Measurements from ENCODE around the gene RPN2.
"Not testable (repeated sequence)": the region's sequence is repeated elsewhere in the genome, so short reads cannot be mapped to it uniquely, and the experiment has no call there.

Gene RPN2

DNA sequence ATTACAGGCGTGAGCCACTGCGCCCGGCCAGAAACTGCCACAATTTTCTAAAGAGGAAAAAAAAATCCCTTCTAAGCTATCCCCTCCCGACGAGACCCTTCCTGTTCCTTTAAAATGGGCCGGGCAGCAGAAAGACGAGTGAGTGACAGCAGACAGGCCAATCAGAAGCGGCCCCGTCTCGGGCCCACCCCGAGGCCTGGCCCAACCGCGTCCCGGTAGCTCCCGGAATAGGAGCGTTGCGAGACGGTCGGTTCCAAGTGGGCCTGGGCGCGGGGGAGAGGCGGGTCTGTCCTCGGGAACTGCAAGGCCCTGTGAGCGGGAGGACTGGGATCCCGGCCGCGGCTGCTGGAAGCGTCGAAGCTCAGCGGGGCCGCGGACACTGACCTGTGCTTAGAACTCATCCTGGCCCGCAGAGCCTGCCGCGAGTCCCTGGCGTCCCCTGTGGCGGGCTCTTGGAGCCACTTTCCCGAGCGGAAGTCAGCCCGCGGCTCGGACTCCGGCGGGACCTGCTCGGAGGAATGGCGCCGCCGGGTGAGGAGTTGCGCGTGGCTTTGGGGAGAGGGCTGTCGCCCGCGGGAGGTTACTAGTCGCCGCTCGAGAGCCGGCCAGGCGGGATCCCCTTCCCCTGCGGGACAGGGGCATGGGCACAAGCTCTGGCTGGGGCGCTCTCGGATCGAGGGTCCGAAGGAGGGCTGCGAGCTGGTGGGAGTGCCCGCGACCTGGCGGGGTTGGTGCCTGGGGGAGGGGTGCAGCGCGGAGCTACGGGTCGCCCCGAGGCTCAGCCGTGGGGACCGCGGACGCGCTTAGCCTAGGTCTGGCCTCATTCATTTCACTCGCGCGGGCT, at the start of gene RPN2, which contains the start of gene MROH8:
Gene RPN2 (plus strand): TSS at position 492 of the 844 bp plus-strand sequence. CDS start 27 bp downstream, at position 519.
Gene MROH8 (minus strand): TSS at position 710 of the 844 bp plus-strand sequence.
- H3K9ac ChIP-seq (ENCODE audit: low read depth, low read length): peak within 1 kb of the TSS; percentile 72
- peaks cover 6% of the 10 kb centered on the region; the same call in 1 of the 2 replicates for H3K4me1 ChIP-seq (ENCODE audit: insufficient read depth, low read length)
- H3K9me3 ChIP-seq (ENCODE audit: control insufficient read depth, insufficient read depth, low read length): no peaks in the 10 kb centered on the region
- H3K36me3 ChIP-seq (ENCODE audit: insufficient read depth, low read length): peaks cover 4% of the 10 kb centered on the region

DNA sequence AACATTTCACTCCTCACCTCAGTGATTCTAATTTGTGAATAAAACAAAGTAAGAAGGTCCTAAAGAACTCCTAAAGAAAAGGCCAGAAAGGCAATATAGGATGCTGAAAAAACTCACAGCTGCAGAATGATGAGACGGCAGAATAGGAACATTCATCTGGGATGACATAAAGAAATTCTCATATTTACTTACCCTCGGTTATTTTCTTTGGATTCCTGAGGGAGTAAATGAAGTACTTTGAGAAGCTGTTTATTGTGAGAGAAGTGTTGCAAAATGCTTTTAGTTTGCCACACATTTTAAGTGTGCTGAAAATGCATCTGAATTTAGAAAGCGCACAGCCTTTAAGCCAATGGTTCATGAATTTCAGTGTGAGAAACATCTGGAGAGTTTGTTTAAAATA, 47.6 kb upstream of the RPN2 start:
- Histone ChIP-seq H3K36me3 (ENCODE audit: insufficient read depth, low read length) (no peaks in the 10 kb centered on the region), H3K4me1 (ENCODE audit: insufficient read depth, low read length) (no peaks in the 10 kb centered on the region), H3K9me3 (ENCODE audit: control insufficient read depth, insufficient read depth, low read length) (no peaks in the 10 kb centered on the region), H3K9ac (ENCODE audit: low read depth, low read length) (no peak overlapping the region)

DNA sequence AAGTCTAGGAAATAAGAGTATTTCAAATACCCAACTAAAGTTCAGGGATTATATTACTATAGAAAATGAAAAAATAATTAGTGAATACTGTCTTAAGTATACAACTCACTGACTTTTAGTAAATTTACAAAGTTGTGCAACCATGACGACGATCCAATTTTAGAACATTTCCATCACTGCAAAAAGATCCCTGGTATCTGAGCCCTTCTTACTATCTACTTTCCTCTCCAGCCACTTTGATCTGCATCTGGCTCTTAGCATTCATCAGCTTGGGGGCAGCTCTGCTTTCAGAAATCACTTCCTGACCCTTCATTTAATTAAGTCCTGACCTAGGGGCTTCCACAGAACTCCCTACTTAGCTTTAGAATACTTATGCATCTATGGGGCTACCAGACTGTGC, 45.2 kb upstream of the RPN2 start:
- H3K9me3 ChIP-seq (ENCODE audit: control insufficient read depth, insufficient read depth, low read length): no peaks in the 10 kb centered on the region
- no peaks in the 10 kb centered on the region for H3K4me1 ChIP-seq (ENCODE audit: insufficient read depth, low read length)
- H3K36me3 ChIP-seq (ENCODE audit: insufficient read depth, low read length): no peaks in the 10 kb centered on the region
- H3K9ac ChIP-seq (ENCODE audit: low read depth, low read length): no peak overlapping the region

DNA sequence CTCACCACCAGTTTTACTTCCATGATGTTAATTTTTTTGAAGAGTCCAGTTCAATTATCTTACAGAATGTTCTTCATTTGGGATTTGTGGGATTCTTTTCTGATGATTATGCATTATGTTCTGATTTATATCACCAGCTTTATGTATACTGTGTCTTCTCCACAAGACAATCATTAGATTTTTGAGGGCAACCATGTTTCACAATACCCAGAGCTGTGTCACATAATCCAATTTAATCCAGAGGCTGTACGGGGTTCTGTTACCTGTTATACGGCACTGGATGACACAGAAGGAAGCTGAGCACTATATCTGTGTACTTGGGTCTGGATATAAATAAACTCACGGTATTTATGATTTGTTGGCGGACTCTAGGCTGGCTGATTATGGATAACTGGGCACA, 41.6 kb upstream of the RPN2 start:
- H3K9me3 ChIP-seq (ENCODE audit: control insufficient read depth, insufficient read depth, low read length): no peaks in the 10 kb centered on the region
- no peaks in the 10 kb centered on the region for H3K36me3 ChIP-seq (ENCODE audit: insufficient read depth, low read length)
- no peak overlapping the region for H3K9ac ChIP-seq (ENCODE audit: low read depth, low read length)
- H3K4me1 ChIP-seq (ENCODE audit: insufficient read depth, low read length): no peaks in the 10 kb centered on the region

DNA sequence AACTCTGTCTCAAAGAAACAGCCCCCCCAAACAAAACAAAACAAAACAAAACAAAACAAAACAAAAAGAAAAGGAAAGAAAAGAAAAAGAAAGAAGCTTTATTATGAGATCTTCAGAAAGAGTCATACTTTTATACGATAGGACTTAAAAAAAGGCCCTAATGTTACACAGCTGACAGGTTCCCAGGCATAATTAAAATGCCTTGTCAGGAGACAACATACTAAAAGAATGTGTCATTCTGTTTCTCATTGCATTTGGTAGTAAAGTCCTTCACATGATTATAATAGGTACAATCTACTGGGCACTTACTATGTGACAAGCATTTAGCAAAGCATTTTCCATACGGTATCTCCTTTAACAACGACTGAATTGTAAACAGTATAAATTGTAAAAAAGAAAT, 36.4 kb upstream of the RPN2 start:
- no peaks in the 10 kb centered on the region for H3K4me1 ChIP-seq (ENCODE audit: insufficient read depth, low read length)
- H3K9ac ChIP-seq (ENCODE audit: low read depth, low read length): no peak overlapping the region
- H3K36me3 ChIP-seq (ENCODE audit: insufficient read depth, low read length): no peaks in the 10 kb centered on the region
- H3K9me3 ChIP-seq (ENCODE audit: control insufficient read depth, insufficient read depth, low read length): no peaks in the 10 kb centered on the region

DNA sequence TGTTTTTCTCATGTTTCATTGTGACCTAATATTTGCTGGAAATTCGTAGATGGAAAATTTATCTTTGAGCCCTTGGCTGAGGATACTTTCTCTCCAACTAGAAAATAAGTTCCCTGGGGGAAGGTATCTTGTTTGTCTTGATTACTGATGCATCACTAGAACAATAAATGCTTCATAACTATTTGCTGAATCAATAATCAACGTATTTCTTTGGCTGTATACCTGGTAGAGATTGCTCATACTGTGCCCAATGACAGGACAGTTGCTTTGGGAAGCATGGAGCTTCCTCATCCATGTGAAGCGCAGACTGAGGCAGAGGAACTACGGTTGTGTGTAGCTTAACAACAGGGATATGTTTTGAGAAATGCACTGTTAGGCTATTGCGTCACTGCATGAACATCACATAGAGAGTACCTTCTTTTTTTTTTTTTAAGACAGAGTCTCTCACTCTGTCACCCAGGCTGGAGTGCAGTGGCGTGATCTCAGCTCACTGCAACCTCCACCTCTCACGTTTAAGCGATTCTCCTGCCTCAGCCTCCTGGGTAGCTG, 34.2 kb upstream of the RPN2 start:
- no peaks in the 10 kb centered on the region for H3K9me3 ChIP-seq (ENCODE audit: control insufficient read depth, insufficient read depth, low read length)
- no peaks in the 10 kb centered on the region for H3K4me1 ChIP-seq (ENCODE audit: insufficient read depth, low read length)
- H3K36me3 ChIP-seq (ENCODE audit: insufficient read depth, low read length): no peaks in the 10 kb centered on the region
- no peak overlapping the region for H3K9ac ChIP-seq (ENCODE audit: low read depth, low read length)

DNA sequence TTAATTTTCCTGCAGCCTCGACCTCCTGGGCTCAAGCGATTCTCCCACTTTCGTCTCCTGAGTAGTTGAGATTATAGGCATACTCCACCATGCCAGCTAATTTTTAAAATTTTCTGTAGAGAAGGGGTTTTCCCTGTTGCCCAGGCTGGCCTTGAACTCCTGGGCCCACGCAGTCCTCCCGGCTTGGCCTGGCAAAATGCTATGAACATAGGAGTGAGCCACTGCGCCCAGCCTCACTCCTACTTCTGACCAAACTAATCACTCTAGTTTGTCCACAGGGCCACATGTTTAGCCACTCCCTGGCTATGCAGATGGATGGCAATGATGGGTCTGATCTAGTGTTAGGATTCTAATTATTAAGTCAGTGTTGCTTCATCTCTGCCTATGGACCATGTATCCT, 31.9 kb upstream of the RPN2 start:
- Histone ChIP-seq H3K4me1 (ENCODE audit: insufficient read depth, low read length) (no peaks in the 10 kb centered on the region), H3K9ac (ENCODE audit: low read depth, low read length) (no peak overlapping the region), H3K9me3 (ENCODE audit: control insufficient read depth, insufficient read depth, low read length) (peaks cover 2% of the 10 kb centered on the region; the same call in 1 of the 2 replicates), H3K36me3 (ENCODE audit: insufficient read depth, low read length) (no peaks in the 10 kb centered on the region)

DNA sequence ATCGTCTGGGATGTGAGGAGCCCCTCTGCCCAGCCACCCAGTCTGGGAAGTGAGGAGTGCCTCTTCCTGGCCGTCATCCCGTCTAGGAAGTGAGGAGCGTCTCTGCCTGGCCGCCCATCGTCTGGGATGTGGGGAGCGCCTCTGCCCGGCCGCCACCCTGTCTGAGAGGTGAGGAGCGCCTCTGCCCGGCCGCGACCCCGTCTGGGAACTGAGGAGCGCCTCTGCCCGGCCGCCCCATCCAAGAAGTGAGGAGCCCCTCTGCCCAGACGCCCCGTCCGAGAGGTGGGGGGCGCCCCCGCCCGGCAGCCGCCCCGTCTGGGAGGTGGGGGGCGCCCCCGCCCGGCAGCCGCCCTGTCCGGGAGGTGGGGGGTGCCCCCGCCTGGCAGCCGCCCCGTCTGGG, 28.3 kb upstream of the RPN2 start:
- H3K4me1 ChIP-seq (ENCODE audit: insufficient read depth, low read length); H3K36me3 ChIP-seq (ENCODE audit: insufficient read depth, low read length); H3K9ac ChIP-seq (ENCODE audit: low read depth, low read length); H3K9me3 ChIP-seq (ENCODE audit: control insufficient read depth, insufficient read depth, low read length): not testable (repeated sequence)

DNA sequence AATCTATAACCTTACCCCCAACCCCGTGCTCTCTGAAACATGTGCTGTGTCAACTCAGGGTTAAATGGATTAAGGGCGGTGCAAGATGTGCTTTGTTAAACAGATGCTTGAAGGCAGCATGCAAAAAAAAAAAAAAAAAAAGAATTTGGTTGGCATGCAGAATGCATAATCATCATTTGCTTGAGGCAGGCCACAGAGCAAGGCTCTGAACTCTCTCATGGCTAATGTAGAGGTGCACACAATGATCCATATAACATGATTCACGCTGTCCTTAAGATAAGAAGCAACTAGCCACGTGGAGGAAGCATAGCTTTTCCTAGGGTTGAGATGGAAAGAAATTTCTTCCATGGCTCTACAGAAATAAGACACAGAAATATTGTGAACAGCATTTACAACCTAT, 27.6 kb upstream of the RPN2 start:
- Histone ChIP-seq H3K36me3 (ENCODE audit: insufficient read depth, low read length) (no peaks in the 10 kb centered on the region), H3K4me1 (ENCODE audit: insufficient read depth, low read length) (no peaks in the 10 kb centered on the region), H3K9me3 (ENCODE audit: control insufficient read depth, insufficient read depth, low read length) (peaks cover 4% of the 10 kb centered on the region; the same call in 1 of the 2 replicates), H3K9ac (ENCODE audit: low read depth, low read length) (no peak overlapping the region)

DNA sequence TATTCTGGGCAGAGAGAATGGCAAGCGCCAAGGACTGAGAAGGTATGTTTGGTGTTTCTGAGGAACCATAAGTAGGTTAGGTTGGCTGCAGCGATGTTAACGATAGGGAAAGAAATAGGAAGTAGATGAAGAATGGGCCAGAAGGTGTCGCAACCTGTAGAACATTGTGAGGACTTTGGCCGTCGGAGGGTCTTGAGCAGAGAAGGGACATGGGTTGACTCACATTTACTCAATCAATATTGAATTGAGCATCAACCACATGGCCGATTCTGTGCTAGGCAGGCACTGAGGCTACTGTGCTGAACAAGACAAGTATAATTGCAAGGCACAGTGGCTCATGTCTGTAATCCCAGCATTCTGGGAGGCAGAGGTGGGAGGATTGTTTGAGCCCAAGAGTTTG, 26.8 kb upstream of the RPN2 start:
- peaks cover 4% of the 10 kb centered on the region; the same call in 1 of the 2 replicates for H3K9me3 ChIP-seq (ENCODE audit: control insufficient read depth, insufficient read depth, low read length)
- H3K9ac ChIP-seq (ENCODE audit: low read depth, low read length): no peak overlapping the region
- H3K4me1 ChIP-seq (ENCODE audit: insufficient read depth, low read length): no peaks in the 10 kb centered on the region
- no peaks in the 10 kb centered on the region for H3K36me3 ChIP-seq (ENCODE audit: insufficient read depth, low read length)

DNA sequence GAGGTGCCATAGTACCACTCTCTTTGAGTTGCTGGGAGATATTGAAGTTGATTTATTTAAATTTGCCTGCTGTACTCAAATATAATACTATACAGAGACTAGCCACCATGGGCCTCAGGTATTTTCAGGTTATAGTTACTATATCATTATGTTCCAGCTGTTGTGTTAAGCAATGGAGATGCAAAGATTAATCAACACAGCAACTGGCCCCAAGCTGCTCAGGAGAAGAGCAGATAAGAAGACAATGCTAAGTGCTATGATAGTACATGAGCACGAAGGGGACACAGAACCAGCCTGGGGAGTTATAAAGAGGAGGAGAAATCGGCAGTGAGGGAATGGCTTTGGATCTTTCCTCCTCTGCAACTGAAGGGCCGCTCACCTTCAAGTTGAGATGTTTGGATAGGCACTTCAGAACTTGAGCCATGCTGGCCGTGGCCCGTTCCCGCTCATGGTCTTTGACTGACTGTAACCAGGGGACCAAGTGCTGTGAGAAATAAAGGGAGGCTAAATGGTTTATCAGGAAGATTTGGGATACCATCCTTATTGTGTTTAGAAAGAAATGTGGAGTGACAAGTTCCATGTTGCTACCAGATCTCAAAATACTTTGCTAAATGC, 24.3 kb upstream of the RPN2 start:
- Histone ChIP-seq H3K36me3 (ENCODE audit: insufficient read depth, low read length) (no peaks in the 10 kb centered on the region), H3K9ac (ENCODE audit: low read depth, low read length) (no peak overlapping the region), H3K4me1 (ENCODE audit: insufficient read depth, low read length) (no peaks in the 10 kb centered on the region), H3K9me3 (ENCODE audit: control insufficient read depth, insufficient read depth, low read length) (peaks cover 4% of the 10 kb centered on the region; the same call in 1 of the 2 replicates)

DNA sequence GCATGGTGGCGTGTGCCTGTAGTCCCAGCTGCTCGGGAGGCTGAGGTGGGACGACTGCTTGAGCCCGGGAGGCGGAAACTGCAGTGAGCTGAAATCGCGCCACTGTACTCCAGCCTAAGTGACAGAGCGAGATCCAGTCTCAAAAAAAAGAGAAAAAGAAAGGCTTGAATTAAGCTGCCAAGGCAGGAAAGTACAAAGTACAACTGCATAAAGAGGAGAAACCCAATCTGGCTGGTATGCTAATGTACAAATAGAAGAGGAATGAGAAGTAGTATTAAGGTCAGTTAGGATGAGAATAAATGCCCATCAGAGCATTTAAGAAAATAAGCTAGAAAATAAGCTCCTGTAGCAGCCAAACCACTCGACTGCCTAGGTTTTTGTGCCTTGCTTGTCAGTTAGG, 23.1 kb upstream of the RPN2 start:
- H3K9me3 ChIP-seq (ENCODE audit: control insufficient read depth, insufficient read depth, low read length): peaks cover 4% of the 10 kb centered on the region; the same call in 1 of the 2 replicates
- no peak overlapping the region for H3K9ac ChIP-seq (ENCODE audit: low read depth, low read length)
- H3K36me3 ChIP-seq (ENCODE audit: insufficient read depth, low read length): no peaks in the 10 kb centered on the region

DNA sequence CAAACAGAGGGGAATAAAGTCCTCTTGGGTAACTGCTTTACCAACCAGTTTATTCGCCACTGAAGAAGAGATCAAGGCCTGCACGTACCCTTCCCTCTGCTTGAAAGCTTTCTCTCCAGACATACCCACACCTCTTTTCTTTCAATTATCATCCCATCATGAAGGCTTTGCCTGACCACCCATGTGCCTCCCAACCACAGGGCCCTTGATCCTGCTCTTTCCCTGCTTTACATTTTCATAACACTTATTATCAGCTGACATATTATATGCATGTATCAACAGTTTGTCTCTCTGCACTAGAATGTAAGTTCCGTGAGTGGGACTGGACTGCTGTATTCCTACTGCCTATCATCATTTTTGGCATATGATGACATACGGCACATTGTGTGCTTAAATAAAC, 20.9 kb upstream of the RPN2 start:
- Histone ChIP-seq H3K9ac (ENCODE audit: low read depth, low read length) (no peak overlapping the region), H3K4me1 (ENCODE audit: insufficient read depth, low read length) (no peaks in the 10 kb centered on the region), H3K36me3 (ENCODE audit: insufficient read depth, low read length) (no peaks in the 10 kb centered on the region), H3K9me3 (ENCODE audit: control insufficient read depth, insufficient read depth, low read length) (no peaks in the 10 kb centered on the region)

More for the DNA sequence above, 23.1 kb upstream of the RPN2 start:
- no peaks in the 10 kb centered on the region for H3K4me1 ChIP-seq (ENCODE audit: insufficient read depth, low read length)

DNA sequence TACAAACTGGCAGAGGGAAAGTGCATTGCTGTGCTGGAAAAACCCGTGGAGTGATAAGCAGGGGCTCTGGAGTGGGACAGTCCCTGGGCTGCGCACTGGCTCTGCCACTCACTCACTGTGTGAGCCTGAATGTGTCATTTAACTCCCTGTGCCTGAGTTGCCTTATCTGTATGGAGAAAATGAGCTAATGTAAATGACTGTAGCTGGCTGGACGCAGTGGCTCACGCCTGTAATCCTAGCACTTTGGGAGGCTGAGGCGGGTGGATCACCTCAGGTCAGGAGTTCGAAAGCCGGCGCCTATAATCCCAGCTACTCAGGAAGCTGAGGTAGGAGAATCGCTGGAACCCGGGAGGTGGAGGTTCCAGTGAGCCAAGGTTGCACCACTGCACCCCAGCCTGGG, 18.4 kb upstream of the RPN2 start:
- Histone ChIP-seq H3K9me3 (ENCODE audit: control insufficient read depth, insufficient read depth, low read length) (no peaks in the 10 kb centered on the region), H3K4me1 (ENCODE audit: insufficient read depth, low read length) (no peaks in the 10 kb centered on the region), H3K9ac (ENCODE audit: low read depth, low read length) (no peak overlapping the region), H3K36me3 (ENCODE audit: insufficient read depth, low read length) (no peaks in the 10 kb centered on the region)
